IMR-90 (cell line): ENCODE results near the gene TXNRD1. TPM values are rescaled to one million over a fixed set of nuclear protein-coding genes. Genes with fewer than 3 reads are reported as not detected.

Experiments used
- ATAC-seq: fragments of 200-7000 bp; cut with Tn5 transposase; 2 replicates; pipeline ENCODE4 v1.9.1; 2020; ENCODE audit warnings: low read depth, mild to moderate bottlenecking, moderate library complexity
- BruUV-seq: library from RNA; stranded (reverse); fragments of 400-500 nt; replicated peaks from 2 replicates; lab custom pipeline; 2021; lab: Mats Ljungman, UMichigan
- CTCF ChIA-PET: fragments of 300-600 bp; formaldehyde crosslinking; extraction: SDS; loops from one replicate; lab custom pipeline; 2021; ENCODE audit warnings: antibody characterized with exemption; lab: Yijun Ruan, JAX
- POLR2A ChIA-PET: fragments of 300-600 bp; sonication (Branson Sonifier 250); formaldehyde crosslinking; loops from one replicate; lab custom pipeline; 2022; ENCODE audit warnings: antibody characterized with exemption; ENCODE audit not compliant: unreplicated experiment; lab: Charles Lee
- DNase-seq: peaks from one replicate; pipeline ENCODE4 v3.0.0; 2013
- H2AFZ ChIP-seq: replicated peaks from 2 replicates; pipeline ENCODE3; 2013; ENCODE audit warnings: low read length, mild to moderate bottlenecking; ENCODE audit not compliant: poor library complexity
- H2AK5ac ChIP-seq: 2 replicates; pipeline ENCODE4 v1.6.1; 2013; ENCODE audit warnings: low read depth, low read length, inconsistent platforms
- H2AK9ac ChIP-seq: replicated peaks from 2 replicates; pipeline ENCODE3; 2013; ENCODE audit warnings: mild to moderate bottlenecking, low read depth, low read length, moderate library complexity; ENCODE audit not compliant: poor library complexity
- H2BK120ac ChIP-seq: 2 replicates; pipeline ENCODE4 v1.6.1; 2013; ENCODE audit warnings: low read depth, low read length, inconsistent platforms
- H2BK15ac ChIP-seq: 3 replicates; pipeline ENCODE4 v1.6.1; 2013; ENCODE audit warnings: low read depth, low read length, inconsistent platforms
- H2BK20ac ChIP-seq: 2 replicates; pipeline ENCODE4 v1.6.1; 2013; ENCODE audit warnings: low read depth, mild to moderate bottlenecking, inconsistent platforms, low read length, moderate library complexity
- H2BK5ac ChIP-seq: 2 replicates; pipeline ENCODE4 v1.6.1; 2013; ENCODE audit warnings: mild to moderate bottlenecking, low read depth, low read length, inconsistent platforms; ENCODE audit not compliant: poor library complexity, severe bottlenecking
- H3K14ac ChIP-seq: replicated peaks from 2 replicates; pipeline ENCODE4 v1.6.1; 2013; ENCODE audit warnings: low read depth, low read length, inconsistent platforms
- H3K18ac ChIP-seq: 2 replicates; pipeline ENCODE4 v1.6.1; 2013; ENCODE audit warnings: low read depth, low read length, control low read depth
- H3K23ac ChIP-seq: 2 replicates; pipeline ENCODE4 v1.6.1; 2013; ENCODE audit warnings: low read depth, low read length, inconsistent platforms
- H3K27ac ChIP-seq: 2 replicates; pipeline ENCODE4 v1.5.1; 2013; ENCODE audit warnings: mild to moderate bottlenecking, control low read depth, low read length; ENCODE audit not compliant: insufficient read depth
- H3K27me3 ChIP-seq: 2 replicates; pipeline ENCODE4 v1.6.1; 2013; ENCODE audit warnings: low read length; ENCODE audit not compliant: control insufficient read depth, insufficient read depth
- H3K36me3 ChIP-seq: 2 replicates; pipeline ENCODE4 v1.6.1; 2013; ENCODE audit warnings: low read length, mixed read lengths; ENCODE audit not compliant: control insufficient read depth, insufficient read depth
- H3K4ac ChIP-seq: 2 replicates; pipeline ENCODE4 v1.6.1; 2013; ENCODE audit warnings: low read depth, low read length, inconsistent platforms
- H3K4me1 ChIP-seq: 2 replicates; pipeline ENCODE4 v1.6.1; 2013; ENCODE audit warnings: low read length, mixed read lengths; ENCODE audit not compliant: control insufficient read depth, insufficient read depth
- H3K4me2 ChIP-seq: 2 replicates; pipeline ENCODE4 v1.6.1; 2013; ENCODE audit warnings: low read depth, mild to moderate bottlenecking, control low read depth, low read length, moderate library complexity
- H3K4me3 ChIP-seq: 2 replicates; pipeline ENCODE4 v1.5.1; 2013; ENCODE audit warnings: low read depth, mild to moderate bottlenecking, control low read depth, low read length, moderate library complexity; ENCODE audit not compliant: insufficient read depth
- H3K56ac ChIP-seq: 2 replicates; pipeline ENCODE4 v1.6.1; 2013; ENCODE audit warnings: low read length, inconsistent platforms; ENCODE audit not compliant: insufficient read depth; ENCODE audit errors: extremely low read depth
- H3K79me1 ChIP-seq, 2 experiments: 2 replicates each; pipeline ENCODE4 v1.6.1; 2013; ENCODE audit warnings: low read length in 2 of 2, inconsistent platforms in 1 of 2, low read depth in 1 of 2
- H3K9ac ChIP-seq: 2 replicates; pipeline ENCODE4 v1.6.1; 2013; ENCODE audit warnings: low read depth, low read length, control low read depth
- H3K9me1 ChIP-seq: 2 replicates; pipeline ENCODE4 v1.6.1; 2013; ENCODE audit warnings: low read length, inconsistent platforms; ENCODE audit not compliant: insufficient read depth
- H3K9me3 ChIP-seq: 2 replicates; pipeline ENCODE4 v1.6.1; 2013; ENCODE audit warnings: low read length; ENCODE audit not compliant: control insufficient read depth, insufficient read depth
- H4K20me1 ChIP-seq: 2 replicates; pipeline ENCODE4 v1.6.1; 2013; ENCODE audit warnings: low read length, inconsistent platforms; ENCODE audit not compliant: insufficient read depth
- H4K5ac ChIP-seq: 2 replicates; pipeline ENCODE4 v1.6.1; 2013; ENCODE audit warnings: mild to moderate bottlenecking, low read depth, low read length, control low read depth
- H4K8ac ChIP-seq, 2 experiments: 2 replicates each; pipeline ENCODE4 v1.6.1; 2013; ENCODE audit warnings: low read depth in 2 of 2, low read length in 2 of 2, control low read depth in 1 of 2, inconsistent platforms in 1 of 2
- H4K91ac ChIP-seq: 2 replicates; pipeline ENCODE4 v1.6.1; 2013; ENCODE audit warnings: low read depth, low read length, inconsistent platforms; ENCODE audit not compliant: insufficient read depth
- CHD1 ChIP-seq: IDR thresholded peaks from 2 replicates; pipeline ENCODE4 v1.6.1; 2012; ENCODE audit warnings: low read depth, low read length, improper control_type of control experiment
- MAZ ChIP-seq: IDR thresholded peaks from 2 replicates; pipeline ENCODE4 v1.6.1; 2012; ENCODE audit warnings: low read depth, mild to moderate bottlenecking, low read length, improper control_type of control experiment, moderate library complexity, borderline replicate concordance
- NFE2L2 ChIP-seq: fragments of 150-350 bp; IDR thresholded peaks from 2 replicates; pipeline ENCODE4 v1.6.1; 2016; ENCODE audit warnings: low read depth, mild to moderate bottlenecking, low read length
- POLR2A ChIP-seq: IDR thresholded peaks from 2 replicates; pipeline ENCODE4 v1.6.1; 2012; ENCODE audit warnings: mild to moderate bottlenecking, low read depth, low read length
- SMC3 ChIP-seq: fragments of 150-350 bp; IDR thresholded peaks from 2 replicates; pipeline ENCODE4 v1.6.1; 2016; ENCODE audit warnings: low read depth, mild to moderate bottlenecking, antibody characterized with exemption, low read length, moderate library complexity
- USF2 ChIP-seq: fragments of 150-350 bp; IDR thresholded peaks from 2 replicates; pipeline ENCODE4 v1.6.1; 2017; ENCODE audit warnings: mild to moderate bottlenecking, antibody characterized with exemption, low read length, low read depth
- WGBS, 2 experiments: methylation state at CpG; one replicate each; pipeline versions ENCODE4 v1.1.5 to v1.1.7; 2013; ENCODE audit warnings: missing lambda C conversion rate in 2 of 2; ENCODE audit not compliant: insufficient read length in 1 of 2; ENCODE audit errors: extremely low coverage in 2 of 2; 5-methylcytosine and 5-hydroxymethylcytosine counted together
- dilution Hi-C: fragments of 300-500 bp; cut with HindIII; formaldehyde crosslinking; loops from one replicate; pipeline ENCODE4 v1.14.3; 2018; ENCODE audit warnings: low sequenced_read_pairs; ENCODE audit not compliant: unreplicated experiment
- in situ Hi-C: fragments of 300-500 bp; cut with MboI; formaldehyde crosslinking; loops from 3 replicates; pipeline ENCODE4 v1.14.3; 2019; ENCODE audit warnings: low sequenced_read_pairs, inconsistent platforms, mixed read lengths
- intact Hi-C: fragments of 100-400 bp; cut with micrococcal nuclease; formaldehyde crosslinking; loops from 2 replicates; pipeline ENCODE4 v1.10.0; 2022
- polyA plus RNA-seq, 3 experiments: library from polyadenylated mRNA; depleted of rRNA; stranded (reverse); fragments of >200 nt; gene quantifications; 2 replicates each; pipeline ENCODE4 v1.2.3, GENCODE V29; 2012; ENCODE audit warnings: low replicate concordance in 1 of 3
- total RNA-seq: library from RNA; depleted of rRNA; stranded (reverse); fragments of >200 nt; gene quantifications from 2 replicates; pipeline ENCODE4 v1.2.3, GENCODE V29; 2012

Gene TXNRD1
- total and polyA plus RNA-seq, 2 of the 4 experiments (the other 2 are of a cell fraction) = 379 to 582 TPM

- BruUV-seq = no TSS peak
- no peak for TF ChIP-seq MAZ
- no peak for TF ChIP-seq SMC3
- TF ChIP-seq USF2 = no peak
- no peak for TF ChIP-seq NFE2L2
- TF ChIP-seq POLR2A = no peak
- no peak for TF ChIP-seq CHD1
- intact Hi-C loops (no loop called here), dilution Hi-C loops (no loop called here), in situ Hi-C loops (no loop called here)
- no peak overlapping the region for H4K8ac ChIP-seq
- H2AFZ ChIP-seq = no peak overlapping the region
- H3K56ac ChIP-seq = no peak overlapping the region
- no peak overlapping the region for H2BK120ac ChIP-seq
- no peak overlapping the region for H3K9ac ChIP-seq
- ChIA-PET CTCF (interaction anchor here (1.1 kb wide), 1 partner anchor 25 kb away, joined by 4 read pairs; no protein-coding TSS in a partner anchor), POLR2A (no interaction called here)
- no peaks in the 10 kb centered on the region; the same call in 1 of the 2 replicates for H3K9me1 ChIP-seq
- H2AK5ac ChIP-seq = no peak overlapping the region
- no peak overlapping the region for H3K4me3 ChIP-seq
- H2BK15ac ChIP-seq = no peak overlapping the region
- WGBS, 2 experiments = no CpG with 5 or more reads among the region's 4 CpGs
- no peak overlapping the region for H2BK5ac ChIP-seq
- no peaks in the 10 kb centered on the region for H3K36me3 ChIP-seq
- peaks cover 4% of the 10 kb centered on the region; the same call in 1 of the 2 replicates for H3K4me1 ChIP-seq
- H4K20me1 ChIP-seq = no peaks in the 10 kb centered on the region
- no peak overlapping the region for H4K5ac ChIP-seq
- no peak overlapping the region for H3K18ac ChIP-seq
- H3K4me2 ChIP-seq = no peak overlapping the region
- no peaks in the 10 kb centered on the region for H3K79me1 ChIP-seq
- no peak overlapping the region for H3K14ac ChIP-seq
- H3K4ac ChIP-seq = no peak overlapping the region
- H3K27me3 ChIP-seq = no peaks in the 10 kb centered on the region
- H3K23ac ChIP-seq = no peak overlapping the region
- H3K9me3 ChIP-seq = no peaks in the 10 kb centered on the region
- H2AK9ac ChIP-seq = no peak overlapping the region
- H3K27ac ChIP-seq = no peak overlapping the region
- ATAC-seq = no peak
- DNase-seq = no peak
- H4K91ac ChIP-seq = no peak overlapping the region
- no peak overlapping the region for H2BK20ac ChIP-seq
Measured at GRCh38 chr12:104249898-104250297, 34.3 kb downstream of the TXNRD1 start.
